Astrocyte of the spinal cord (primary cell): ENCODE data around the gene SLC25A17.

Experiments used
- DNase-seq: peaks from one replicate; pipeline ENCODE4 v3.0.0; 2011; ENCODE audit warnings: low read depth, low spot score
- H3K4me3 ChIP-seq: 2 replicates; pipeline ENCODE4 v1.5.1; 2011; ENCODE audit warnings: low read depth, mild to moderate bottlenecking, low read length, moderate library complexity
- in situ Hi-C: cut with HindIII; loops from 2 replicates; pipeline ENCODE4 v1.10.0; 2017; ENCODE audit warnings: low sequenced_read_pairs
- TF ChIP-seq, protein P1 (sequence below): IDR thresholded peaks from 2 replicates; pipeline ENCODE4 v1.5.1; 2012; ENCODE audit warnings: low read depth, mild to moderate bottlenecking, low read length, inconsistent platforms

Gene SLC25A17

DNA sequence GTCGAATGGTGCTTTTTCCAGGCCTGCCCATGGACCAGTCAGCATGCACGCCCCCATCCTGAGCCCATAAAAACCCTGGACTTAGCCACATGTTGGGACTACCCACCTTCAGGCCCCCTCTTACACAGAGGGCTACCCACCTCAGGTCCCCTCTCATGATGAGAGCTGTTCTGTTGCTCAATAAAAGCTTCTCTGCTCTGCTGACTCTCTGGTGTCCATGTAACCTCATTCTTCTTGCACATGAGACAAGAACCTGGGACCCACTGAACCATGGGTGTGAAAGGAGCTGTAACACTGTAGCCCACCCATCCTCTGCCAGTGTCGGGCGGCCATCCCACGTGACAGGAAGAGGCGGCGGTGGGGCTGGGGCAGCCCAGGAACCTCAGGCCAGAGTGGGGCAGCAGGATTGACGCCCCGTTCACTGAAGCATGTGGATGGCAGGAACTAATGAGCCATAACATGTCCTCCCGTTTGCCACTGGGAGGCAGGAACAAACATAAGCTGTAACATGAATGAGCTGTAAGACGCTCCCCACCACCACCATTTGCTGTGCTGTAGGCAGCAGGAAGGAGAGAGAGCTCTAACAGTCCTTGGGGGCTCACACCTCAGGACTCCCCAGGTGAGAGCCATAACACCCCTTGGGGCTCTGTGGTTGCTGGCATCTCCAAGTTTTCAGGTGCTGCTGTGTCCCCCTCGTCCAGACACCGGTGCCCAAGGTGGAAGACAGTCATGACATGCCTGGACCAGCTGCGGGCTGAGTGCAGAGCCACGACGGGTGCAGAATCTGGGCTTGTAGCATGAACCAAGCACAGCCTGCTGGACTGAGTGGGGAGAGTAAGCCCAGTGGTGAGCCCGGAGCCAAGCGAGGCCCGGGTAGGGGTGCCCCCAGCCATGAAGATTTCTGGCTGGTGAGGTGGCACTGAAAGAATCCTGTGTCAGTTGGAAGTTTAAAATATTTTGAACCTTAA lies 70.5 kb downstream of the SLC25A17 start:
- TF ChIP-seq, protein P1, sequence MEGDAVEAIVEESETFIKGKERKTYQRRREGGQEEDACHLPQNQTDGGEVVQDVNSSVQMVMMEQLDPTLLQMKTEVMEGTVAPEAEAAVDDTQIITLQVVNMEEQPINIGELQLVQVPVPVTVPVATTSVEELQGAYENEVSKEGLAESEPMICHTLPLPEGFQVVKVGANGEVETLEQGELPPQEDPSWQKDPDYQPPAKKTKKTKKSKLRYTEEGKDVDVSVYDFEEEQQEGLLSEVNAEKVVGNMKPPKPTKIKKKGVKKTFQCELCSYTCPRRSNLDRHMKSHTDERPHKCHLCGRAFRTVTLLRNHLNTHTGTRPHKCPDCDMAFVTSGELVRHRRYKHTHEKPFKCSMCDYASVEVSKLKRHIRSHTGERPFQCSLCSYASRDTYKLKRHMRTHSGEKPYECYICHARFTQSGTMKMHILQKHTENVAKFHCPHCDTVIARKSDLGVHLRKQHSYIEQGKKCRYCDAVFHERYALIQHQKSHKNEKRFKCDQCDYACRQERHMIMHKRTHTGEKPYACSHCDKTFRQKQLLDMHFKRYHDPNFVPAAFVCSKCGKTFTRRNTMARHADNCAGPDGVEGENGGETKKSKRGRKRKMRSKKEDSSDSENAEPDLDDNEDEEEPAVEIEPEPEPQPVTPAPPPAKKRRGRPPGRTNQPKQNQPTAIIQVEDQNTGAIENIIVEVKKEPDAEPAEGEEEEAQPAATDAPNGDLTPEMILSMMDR = no peak
- DNase-seq = no peak
- no peak overlapping the region for H3K4me3 ChIP-seq
- in situ Hi-C loops = no loop called here

- TF ChIP-seq, protein P1 = no peak
- no peak overlapping the region for H3K4me3 ChIP-seq
- in situ Hi-C loops = no loop called here
- DNase-seq = no peak
Observed at GRCh38 chr22:40747361-40747760, 71.8 kb downstream of the SLC25A17 start.

GRCh38 chr22:40746428-40747220 lies 72.5 kb downstream of the SLC25A17 start:
- H3K4me3 ChIP-seq = no peak overlapping the region
- in situ Hi-C loops = no loop called here
- DNase-seq = no peak
- TF ChIP-seq, protein P1 = no peak

GRCh38 chr22:40743768-40744167 lies 75.4 kb downstream of the SLC25A17 start:
- in situ Hi-C loops = no loop called here
- TF ChIP-seq, protein P1 = no peak

DNA sequence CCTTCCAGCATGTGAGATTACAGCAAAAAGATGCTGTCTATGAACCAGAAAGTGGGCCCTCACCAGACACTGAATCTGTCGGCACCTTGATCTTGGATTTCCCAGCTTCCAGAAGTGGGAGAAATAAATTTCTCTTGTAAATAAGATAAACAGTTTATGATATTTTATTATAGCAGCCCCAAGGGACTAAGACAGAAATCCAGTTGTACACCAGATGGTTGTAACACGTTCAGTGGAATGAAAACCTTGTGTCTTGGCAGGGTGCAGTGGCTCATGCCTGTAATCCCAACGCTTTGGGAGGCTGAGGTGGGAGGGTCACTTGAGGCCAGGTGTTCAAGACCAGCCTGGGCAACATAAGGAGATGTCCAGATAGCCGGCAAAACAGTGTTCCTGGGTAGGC lies 78.0 kb downstream of the SLC25A17 start:
- H3K4me3 ChIP-seq = no peak overlapping the region
- in situ Hi-C loops = no loop called here
- TF ChIP-seq, protein P1 = no peak
- no peak for DNase-seq

More at GRCh38 chr22:40743768-40744167, 75.4 kb downstream of the SLC25A17 start:
- no peak for DNase-seq
- H3K4me3 ChIP-seq = no peak overlapping the region

DNA sequence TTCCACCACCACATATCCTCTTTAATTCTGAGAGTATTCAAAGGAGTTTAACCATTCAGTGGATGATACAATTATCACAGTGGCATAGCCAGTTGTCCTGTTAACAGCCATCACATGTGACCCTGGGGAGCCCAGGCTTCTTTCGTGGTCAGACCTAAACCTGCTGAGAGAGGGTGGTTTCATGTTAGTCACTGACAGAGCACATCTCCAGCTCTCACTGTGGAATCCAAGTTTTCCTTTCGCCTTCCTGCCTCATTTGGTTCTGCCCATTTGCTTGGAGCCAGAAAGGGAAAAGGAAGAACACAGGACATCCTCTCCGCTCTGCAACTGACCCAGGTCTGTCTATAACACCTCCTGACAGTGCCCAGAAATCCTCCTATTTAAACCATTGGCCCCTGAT lies 79.4 kb downstream of the SLC25A17 start:
- no peak for DNase-seq
- H3K4me3 ChIP-seq = no peak overlapping the region
- in situ Hi-C loops = no loop called here
- TF ChIP-seq, protein P1 = no peak
